Muscle of leg (tissue), 11 donors: ENCODE measurements around the gene METTL6. TPM values are rescaled to one million over a fixed set of nuclear protein-coding genes. Genes with fewer than 3 reads are reported as not detected.
"Not testable (repeated sequence)": the region's sequence is repeated elsewhere in the genome, so short reads cannot be mapped to it uniquely, and the experiment has no call there.

Experiments used
- DNase-seq: peaks from one replicate; pipeline ENCODE4 v3.0.0; 2013
- H3K27ac ChIP-seq: one replicate; pipeline ENCODE4 v1.5.1; 2013; ENCODE audit warnings: mild to moderate bottlenecking, low read length, control low read depth
- H3K27me3 ChIP-seq: one replicate; pipeline ENCODE4 v1.6.1; 2013; ENCODE audit warnings: low read length; ENCODE audit not compliant: control insufficient read depth, insufficient read depth
- H3K36me3 ChIP-seq: one replicate; pipeline ENCODE4 v1.6.1; 2013; ENCODE audit warnings: low read length; ENCODE audit not compliant: control insufficient read depth, insufficient read depth
- H3K4me1 ChIP-seq: one replicate; pipeline ENCODE4 v1.6.1; 2013; ENCODE audit warnings: low read length; ENCODE audit not compliant: control insufficient read depth, insufficient read depth
- H3K4me3 ChIP-seq: one replicate; pipeline ENCODE4 v1.5.1; 2013; ENCODE audit warnings: low read length, control low read depth
- H3K9me3 ChIP-seq: replicated peaks from 2 replicates; pipeline ENCODE4 v1.6.1; 2013; ENCODE audit warnings: low read depth, low read length; ENCODE audit not compliant: control insufficient read depth
- WGBS: methylation state at CpG from one replicate; pipeline ENCODE4 v1.1.5; 2013; ENCODE audit warnings: missing lambda C conversion rate; ENCODE audit not compliant: insufficient coverage; 5-methylcytosine and 5-hydroxymethylcytosine counted together
- polyA plus RNA-seq, 8 donors: library from polyadenylated mRNA; unstranded; fragments of 120-200 nt; gene quantifications; one replicate each; pipeline versions ENCODE4 v1.2.1 to v1.2.3, GENCODE V29; 2013; ENCODE audit warnings: inconsistent platforms in 1 of 8, low replicate concordance in 1 of 8; ENCODE audit not compliant: insufficient read length in 8 of 8, insufficient read depth in 1 of 8
- total RNA-seq: library from RNA; stranded (reverse); fragments of 120-200 nt; gene quantifications from one replicate; pipeline ENCODE4 v1.2.4, GENCODE V29; 2013

The METTL6 gene
- total and polyA plus RNA-seq, 9 donors = 12.8 to 26.6 (median 14.6) TPM

- Histone ChIP-seq H3K36me3 (peaks cover 62% of the 10 kb centered on the region), H3K27ac (no peak overlapping the region)
- no CpG with 5 or more reads among the region's 4 CpGs for WGBS
Measured at GRCh38 chr3:15434756-15435155, 7.4 kb upstream of the METTL6 start.

GRCh38 chr3:15433531-15433930 lies 6.2 kb upstream of the METTL6 start:
- no peak for DNase-seq
- Histone ChIP-seq H3K4me1 (peaks cover 6% of the 10 kb centered on the region), H3K36me3 (peaks cover 54% of the 10 kb centered on the region)

More at GRCh38 chr3:15434756-15435155, 7.4 kb upstream of the METTL6 start:
- no peaks in the 10 kb centered on the region for H3K9me3 ChIP-seq
- no peak overlapping the region for H3K4me3 ChIP-seq
- no peak for DNase-seq
- H3K4me1 ChIP-seq = no peaks in the 10 kb centered on the region
- H3K27me3 ChIP-seq = no peaks in the 10 kb centered on the region

GRCh38 chr3:15431256-15431837 lies 4.0 kb upstream of the METTL6 start:
- H3K4me1 ChIP-seq = peaks cover 19% of the 10 kb centered on the region
- no peak overlapping the region for H3K4me3 ChIP-seq
- no peaks in the 10 kb centered on the region for H3K27me3 ChIP-seq
- WGBS = 90% methylated on average over 2 of the region's 3 CpGs
- peaks cover 39% of the 10 kb centered on the region for H3K36me3 ChIP-seq
- no peaks in the 10 kb centered on the region for H3K9me3 ChIP-seq
- DNase-seq = no peak
- H3K27ac ChIP-seq = no peak overlapping the region

More at GRCh38 chr3:15433531-15433930, 6.2 kb upstream of the METTL6 start:
- no peak overlapping the region for H3K27ac ChIP-seq
- H3K4me3 ChIP-seq = no peak overlapping the region
- H3K9me3 ChIP-seq = no peaks in the 10 kb centered on the region
- no peaks in the 10 kb centered on the region for H3K27me3 ChIP-seq
- WGBS = 100% methylated on average over 1 of the region's 1 CpG

- Histone ChIP-seq H3K4me1 (peaks cover 19% of the 10 kb centered on the region), H3K36me3 (peaks cover 34% of the 10 kb centered on the region), H3K4me3 (no peak overlapping the region), H3K27ac (no peak overlapping the region), H3K27me3 (no peaks in the 10 kb centered on the region), H3K9me3 (no peaks in the 10 kb centered on the region)
- DNase-seq = no peak
- WGBS = no CpG with 5 or more reads among the region's 1 CpG
Measured at GRCh38 chr3:15430624-15431023, 3.3 kb upstream of the METTL6 start.

GRCh38 chr3:15429080-15429479 lies 1.7 kb upstream of the METTL6 start:
- Histone ChIP-seq H3K27ac (no peak overlapping the region), H3K36me3 (peaks cover 21% of the 10 kb centered on the region)

GRCh38 chr3:15428539-15428938 lies 1.2 kb upstream of the METTL6 start:
- peaks cover 19% of the 10 kb centered on the region for H3K4me1 ChIP-seq
- 31% methylated on average over 3 of the region's 9 CpGs for WGBS
- no peaks in the 10 kb centered on the region for H3K9me3 ChIP-seq
- H3K36me3 ChIP-seq = peaks cover 25% of the 10 kb centered on the region
- H3K4me3 ChIP-seq = peak overlapping the region; percentile 98
- DNase-seq = no peak
- no peak overlapping the region for H3K27ac ChIP-seq
- H3K27me3 ChIP-seq = no peaks in the 10 kb centered on the region

More at GRCh38 chr3:15429080-15429479, 1.7 kb upstream of the METTL6 start:
- Histone ChIP-seq H3K27me3 (no peaks in the 10 kb centered on the region), H3K4me1 (peaks cover 19% of the 10 kb centered on the region), H3K4me3 (no peak overlapping the region), H3K9me3 (no peaks in the 10 kb centered on the region)
- 93% methylated on average over 3 of the region's 6 CpGs for WGBS
- no peak for DNase-seq

GRCh38 chr3:15427981-15428380 lies 637 bp upstream of the METTL6 start:
- Histone ChIP-seq H3K27ac (peak overlapping the region; percentile 11), H3K4me1 (peaks cover 19% of the 10 kb centered on the region)
- no peak for DNase-seq

GRCh38 chr3:15426579-15427118 lies 695 bp downstream of the METTL6 start:
- peaks cover 28% of the 10 kb centered on the region for H3K36me3 ChIP-seq
- no peaks in the 10 kb centered on the region for H3K27me3 ChIP-seq
- DNase-seq = no peak
- H3K27ac ChIP-seq = peak overlapping the region; percentile 85
- peaks cover 19% of the 10 kb centered on the region for H3K4me1 ChIP-seq
- WGBS = 45% methylated on average over 13 of the region's 16 CpGs
- peak overlapping the region; percentile 98 for H3K4me3 ChIP-seq
- H3K9me3 ChIP-seq = no peaks in the 10 kb centered on the region

More at GRCh38 chr3:15427981-15428380, 637 bp upstream of the METTL6 start:
- WGBS = under 1% methylated on average over 11 of the region's 11 CpGs
- Histone ChIP-seq H3K27me3 (no peaks in the 10 kb centered on the region), H3K9me3 (no peaks in the 10 kb centered on the region), H3K4me3 (peak overlapping the region; percentile 98), H3K36me3 (peaks cover 24% of the 10 kb centered on the region)

- H3K36me3 ChIP-seq = peaks cover 19% of the 10 kb centered on the region
- H3K27ac ChIP-seq = no peak overlapping the region
- DNase-seq = no peak
- no peaks in the 10 kb centered on the region for H3K4me1 ChIP-seq
- H3K27me3 ChIP-seq = no peaks in the 10 kb centered on the region
- no CpG with 5 or more reads among the region's 4 CpGs for WGBS
- no peaks in the 10 kb centered on the region for H3K9me3 ChIP-seq
- no peak overlapping the region for H3K4me3 ChIP-seq
Measured at GRCh38 chr3:15420871-15421270, 6.5 kb downstream of the METTL6 start.

- H3K9me3 ChIP-seq, DNase-seq, H3K27ac ChIP-seq, H3K27me3 ChIP-seq, H3K4me3 ChIP-seq, H3K4me1 ChIP-seq: not testable (repeated sequence)
- 100% methylated on average over 4 of the region's 7 CpGs for WGBS
- H3K36me3 ChIP-seq = peaks cover 44% of the 10 kb centered on the region
Measured at GRCh38 chr3:15410966-15411365, 16.4 kb downstream of the METTL6 start.
